NCI-H510A (cell line): ENCODE data around the gene LRRC43.

Experiments
- DNase-seq: peaks from one replicate; lab custom pipeline; 2025; lab: John Stamatoyannopoulos, UW

Gene LRRC43

GRCh38 chr12:122225683-122226365, 42.9 kb downstream of the LRRC43 start, which contains the start of gene DIABLO:
Gene DIABLO (minus strand): TSS chr12:122226052. CDS start chr12:122226014, 38 bp downstream.
- peak; percentile 99 for DNase-seq

- no peak for DNase-seq
Observed at GRCh38 chr12:122226366-122227125, 43.6 kb downstream of the LRRC43 start.

- DNase-seq = peak; percentile 24
Observed at GRCh38 chr12:122227341-122227740, 44.4 kb downstream of the LRRC43 start.

- no peak for DNase-seq
Observed at GRCh38 chr12:122228092-122228491, 45.2 kb downstream of the LRRC43 start.

GRCh38 chr12:122230798-122231197, 47.9 kb downstream of the LRRC43 start:
- no peak for DNase-seq

GRCh38 chr12:122232691-122233090, 49.8 kb downstream of the LRRC43 start:
- no peak for DNase-seq

GRCh38 chr12:122235741-122236140, 52.8 kb downstream of the LRRC43 start:
- no peak for DNase-seq

GRCh38 chr12:122238861-122239260, 55.9 kb downstream of the LRRC43 start:
- DNase-seq = no peak

GRCh38 chr12:122243965-122244364, 61.0 kb downstream of the LRRC43 start:
- no peak for DNase-seq

- DNase-seq = no peak
Observed at GRCh38 chr12:122244565-122245371, 61.8 kb downstream of the LRRC43 start.

- DNase-seq = no peak
Observed at GRCh38 chr12:122245553-122245952, 62.6 kb downstream of the LRRC43 start.

- DNase-seq = no peak
Observed at GRCh38 chr12:122250047-122250446, 67.1 kb downstream of the LRRC43 start.

GRCh38 chr12:122250536-122250935, 67.6 kb downstream of the LRRC43 start:
- no peak for DNase-seq
